Activated CD8-positive, alpha-beta memory T cell treated with anti-CD3 and anti-CD28 coated beads, Interleukin-2, amount 10 ng/mL, durations not matched to agents 7 days and 5 days (primary cell): ENCODE measurements around the gene CACNG7. TPM values are rescaled to one million over a fixed set of nuclear protein-coding genes. Genes with fewer than 3 reads are reported as not detected.

Experiments
- ATAC-seq: fragments of 150-1000 bp; cut with Tn5 transposase; one replicate; pipeline ENCODE4 v1.10.0; 2021; ENCODE audit warnings: moderate library complexity
- CTCF ChIA-PET: fragments of 350-600 bp; sonication (Branson Sonifier 250); formaldehyde crosslinking; loops from one replicate; lab custom pipeline; 2021; ENCODE audit warnings: antibody characterized with exemption; lab: Charles Lee
- DNase-seq: peaks from one replicate; pipeline ENCODE4 v3.0.0-alpha.2; 2020
- H3K27ac Mint-ChIP-seq: one replicate; pipeline ENCODE4 v1.8.0; 2021; ENCODE audit warnings: mild to moderate bottlenecking, mixed read lengths
- H3K27me3 Mint-ChIP-seq: one replicate; pipeline ENCODE4 v1.8.0; 2021; ENCODE audit warnings: mixed read lengths
- H3K36me3 Mint-ChIP-seq: one replicate; pipeline ENCODE4 v1.8.0; 2021; ENCODE audit warnings: mild to moderate bottlenecking, mixed read lengths
- H3K4me1 Mint-ChIP-seq: one replicate; pipeline ENCODE4 v1.8.0; 2021; ENCODE audit warnings: mixed read lengths
- H3K4me3 Mint-ChIP-seq: one replicate; pipeline ENCODE4 v1.8.0; 2021; ENCODE audit warnings: mild to moderate bottlenecking, moderate library complexity, mixed read lengths
- H3K9me3 Mint-ChIP-seq: one replicate; pipeline ENCODE4 v1.8.0; 2022; ENCODE audit warnings: low read depth, mixed read lengths
- total RNA-seq, 2 experiments: library from RNA; stranded (reverse); gene quantifications; one replicate each; pipeline ENCODE4 v1.2.3, GENCODE V29; 2021

The CACNG7 gene
- total RNA-seq, 2 experiments from 2014 or later, result not detected

- no peaks in the 10 kb centered on the region for H3K9me3 Mint-ChIP-seq
- H3K36me3 Mint-ChIP-seq, result no peaks in the 10 kb centered on the region
- CTCF ChIA-PET, result no interaction called here
- no peak within 1 kb of the TSS for H3K4me3 Mint-ChIP-seq
- DNase-seq, result no peak
- no peak for ATAC-seq
- no peaks in the 10 kb centered on the region for H3K4me1 Mint-ChIP-seq
- H3K27me3 Mint-ChIP-seq, result peaks cover 26% of the 10 kb centered on the region
- H3K27ac Mint-ChIP-seq, result no peak within 1 kb of the TSS
Observed at GRCh38 chr19:53991224-53992113, 82.4 kb downstream of the CACNG7 start, which contains the start of gene CACNG6. CACNG6 (plus strand) TSS chr19:53991637; CDS start chr19:53992878, 1,241 bp downstream.

- Mint-ChIP-seq H3K27me3 (peaks cover 26% of the 10 kb centered on the region), H3K27ac (no peak overlapping the region), H3K36me3 (no peaks in the 10 kb centered on the region), H3K9me3 (no peaks in the 10 kb centered on the region), H3K4me1 (no peaks in the 10 kb centered on the region), H3K4me3 (no peak overlapping the region)
- CTCF ChIA-PET, result no interaction called here
- ATAC-seq (no peak), DNase-seq (no peak)
Observed at GRCh38 chr19:53992211-53992610, 83.1 kb downstream of the CACNG7 start.

DNA sequence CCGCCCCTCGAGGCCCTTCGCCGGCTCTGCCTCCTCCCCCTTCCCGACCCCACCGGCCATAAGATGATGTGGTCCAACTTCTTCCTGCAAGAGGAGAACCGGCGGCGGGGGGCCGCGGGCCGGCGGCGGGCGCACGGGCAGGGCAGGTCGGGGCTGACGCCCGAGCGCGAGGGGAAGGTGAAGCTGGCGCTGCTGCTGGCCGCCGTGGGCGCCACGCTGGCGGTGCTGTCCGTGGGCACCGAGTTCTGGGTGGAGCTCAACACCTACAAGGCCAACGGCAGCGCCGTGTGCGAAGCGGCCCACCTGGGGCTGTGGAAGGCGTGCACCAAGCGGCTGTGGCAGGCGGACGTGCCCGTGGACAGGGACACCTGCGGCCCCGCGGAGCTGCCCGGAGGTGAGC is 83.7 kb downstream of the CACNG7 start:
- Mint-ChIP-seq H3K27me3 (peaks cover 26% of the 10 kb centered on the region), H3K9me3 (no peaks in the 10 kb centered on the region)
- CTCF ChIA-PET, result interaction anchor here (0.5 kb wide), 1 partner anchor 10 kb away, joined by 3 read pairs; no protein-coding TSS in a partner anchor

DNA sequence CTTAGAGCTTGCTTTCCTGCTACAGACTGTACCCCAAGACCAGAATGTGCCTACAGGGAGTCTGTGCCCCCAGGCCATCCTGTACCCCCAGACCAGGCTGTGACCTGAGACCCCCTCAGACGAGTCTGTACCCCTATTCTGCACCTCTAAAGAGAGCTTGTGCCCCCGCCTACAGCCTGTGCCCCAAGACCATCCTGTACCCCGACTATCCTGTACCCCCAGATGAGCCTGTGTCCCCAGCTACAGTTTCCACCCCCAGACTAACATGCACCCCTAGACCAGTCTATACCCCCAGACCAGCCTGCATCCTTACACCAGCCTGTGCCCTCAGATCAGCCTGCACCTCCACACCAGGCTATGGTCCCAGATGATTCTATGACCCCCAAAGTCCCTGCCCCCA is 84.4 kb downstream of the CACNG7 start:
- Mint-ChIP-seq H3K36me3 (no peaks in the 10 kb centered on the region), H3K27ac (no peak overlapping the region), H3K27me3 (peaks cover 28% of the 10 kb centered on the region), H3K9me3 (no peaks in the 10 kb centered on the region), H3K4me1 (no peaks in the 10 kb centered on the region), H3K4me3 (no peak overlapping the region)
- ATAC-seq (no peak), DNase-seq (no peak)
- CTCF ChIA-PET, result interaction anchor here (0.5 to 1.0 kb wide), 2 partner anchors 9 to 184 kb away, joined by 3 read pairs; no protein-coding TSS in a partner anchor

More for the DNA sequence above, 83.7 kb downstream of the CACNG7 start:
- no peak for ATAC-seq
- no peak for DNase-seq
- Mint-ChIP-seq H3K4me3 (no peak overlapping the region), H3K36me3 (no peaks in the 10 kb centered on the region), H3K4me1 (no peaks in the 10 kb centered on the region), H3K27ac (no peak overlapping the region)

Other genes with a start within 250 kb of the CACNG7 start
- not detected for gene NLRP12, start 85.0 kb upstream of the CACNG7 start, total RNA-seq
- 10 to 100 TPM; 52.2 to 69.4 TPM for gene MYADM, start 41.4 kb upstream of the CACNG7 start, total RNA-seq
- not detected for gene PRKCG, start 27.1 kb upstream of the CACNG7 start, total RNA-seq
- gene CACNG8, start 53.7 kb downstream of the CACNG7 start, total RNA-seq, result not detected
- not detected for gene CACNG6, start 82.4 kb downstream of the CACNG7 start, total RNA-seq
- gene VSTM1, start 154.6 kb downstream of the CACNG7 start, total RNA-seq, result not detected
- gene TARM1, start 172.1 kb downstream of the CACNG7 start, total RNA-seq, result not detected
- under 1 TPM; 0.44 to 0.47 TPM for gene OSCAR, start 191.5 kb downstream of the CACNG7 start, total RNA-seq
- gene NDUFA3, start 193.6 kb downstream of the CACNG7 start, total RNA-seq, result 100 to 1,000 TPM; 121 to 127 TPM
- 10 to 100 TPM; 49.4 to 50.5 TPM for gene TFPT, start 206.4 kb downstream of the CACNG7 start, total RNA-seq
- 10 to 100 TPM; 63.6 to 89.0 TPM for gene PRPF31, start 206.5 kb downstream of the CACNG7 start, total RNA-seq
- 10 to 100 TPM; 67.5 to 83.1 TPM for gene CNOT3, start 228.5 kb downstream of the CACNG7 start, total RNA-seq